GM18520 (cell line): Measurements from ENCODE around the gene GPD1.

Source experiments
- ATAC-seq: cut with Tn5 transposase; IDR thresholded peaks from one replicate; pipeline ENCODE4 v1.9.1; 2021; ENCODE audit not compliant: unreplicated experiment

GPD1 gene

GRCh38 chr12:50103767-50104321 is at the start of gene GPD1:
Gene GPD1, plus strand, starts transcription at chr12:50104008. Its CDS starts 43 bp downstream, at chr12:50104051.
- ATAC-seq = no peak

GRCh38 chr12:50055831-50056638 is 47.8 kb upstream of the GPD1 start:
- ATAC-seq = no peak

GRCh38 chr12:50056639-50056976 is 47.2 kb upstream of the GPD1 start:
- no peak for ATAC-seq

- no peak for ATAC-seq
Measured at GRCh38 chr12:50057000-50057841, 46.6 kb upstream of the GPD1 start, which contains the start of gene ASIC1. Gene ASIC1, plus strand, starts transcription at chr12:50057596. Its CDS starts 1,171 bp downstream, at chr12:50058767.

GRCh38 chr12:50057896-50058670 is 45.7 kb upstream of the GPD1 start:
- no peak for ATAC-seq

- ATAC-seq = no peak
Measured at GRCh38 chr12:50058743-50059312, 45.0 kb upstream of the GPD1 start.

- ATAC-seq = no peak
Measured at GRCh38 chr12:50059440-50060119, 44.2 kb upstream of the GPD1 start.

- ATAC-seq = no peak
Measured at GRCh38 chr12:50060120-50060468, 43.7 kb upstream of the GPD1 start.

GRCh38 chr12:50061171-50061570 is 42.6 kb upstream of the GPD1 start:
- no peak for ATAC-seq

GRCh38 chr12:50061946-50062686 is 41.7 kb upstream of the GPD1 start:
- ATAC-seq = no peak

- no peak for ATAC-seq
Measured at GRCh38 chr12:50062728-50063460, 40.9 kb upstream of the GPD1 start.

- no peak for ATAC-seq
Measured at GRCh38 chr12:50065726-50066310, 38.0 kb upstream of the GPD1 start.

GRCh38 chr12:50066402-50066801 is 37.4 kb upstream of the GPD1 start:
- ATAC-seq = no peak

GRCh38 chr12:50069069-50069468 is 34.7 kb upstream of the GPD1 start:
- no peak for ATAC-seq

GRCh38 chr12:50069539-50069938 is 34.3 kb upstream of the GPD1 start:
- no peak for ATAC-seq

GRCh38 chr12:50070314-50071060 is 33.3 kb upstream of the GPD1 start:
- no peak for ATAC-seq

GRCh38 chr12:50072198-50072907 is 31.5 kb upstream of the GPD1 start:
- ATAC-seq = no peak
